ENCODE data around the gene UPF1. TPM values are rescaled to one million over a fixed set of nuclear protein-coding genes. Genes with fewer than 3 reads are reported as not detected.

Gene UPF1
- total RNA-seq, 1 experiment from 2014 or later = 78.8 TPM

- BruUV-seq (replicated peaks) = no TSS peak
- Histone ChIP-seq H3K9me2 (ENCODE audit: insufficient read depth) (no peaks in the 10 kb centered on the region), H4K20me1 (ENCODE audit: insufficient read depth) (peaks cover 100% of the 10 kb centered on the region), H3K4me2 (no peak overlapping the region), H3K27ac (no peak overlapping the region), H3K4me3 (no peak overlapping the region), H3K36me3 (ENCODE audit: low read depth) (peaks cover 8% of the 10 kb centered on the region), H3K4me1 (replicated peaks; ENCODE audit: insufficient read depth) (no peaks in the 10 kb centered on the region), H3K9me3 (ENCODE audit: insufficient read depth, low read depth) (no peaks in the 10 kb centered on the region), H2AFZ (no peak overlapping the region), H3K27me3 (ENCODE audit: insufficient read depth, low read depth) (no peaks in the 10 kb centered on the region), H3K79me2 (ENCODE audit: low read depth) (peaks cover 100% of the 10 kb centered on the region), H3F3A (ENCODE audit: insufficient read depth, low read depth) (peaks cover 40% of the 10 kb centered on the region; the same call in 1 of the 2 replicates)
- ChIA-PET CTCF (no interaction called here), POLR2A (ENCODE audit: unreplicated experiment) (interaction anchor here (0.7 kb wide), 1 partner anchor 560 kb away, joined by 4 read pairs; no protein-coding TSS in a partner anchor)
- no peak for TF ChIP-seq CTCF (conservative IDR thresholded peaks at IDR 0.05)
- no peak for TF ChIP-seq EZH2 (IDR thresholded peaks at IDR 0.05; ENCODE audit: low read depth)
- no peak for DNase-seq
- intact Hi-C loops (cut with micrococcal nuclease; ENCODE audit: unreplicated experiment) = loop anchor here (10.0 kb wide), 1 partner anchor 377 kb away; no protein-coding TSS in a partner anchor
These were observed 10.4 kb downstream of the UPF1 start for GRCh38 chr19:18842166-18842565.

- Histone ChIP-seq H3F3A (ENCODE audit: insufficient read depth, low read depth) (peaks cover 46% of the 10 kb centered on the region; the same call in 1 of the 2 replicates), H3K9me2 (ENCODE audit: insufficient read depth) (no peaks in the 10 kb centered on the region), H3K4me1 (replicated peaks; ENCODE audit: insufficient read depth) (no peaks in the 10 kb centered on the region), H3K36me3 (ENCODE audit: low read depth) (peaks cover 15% of the 10 kb centered on the region; the same call in 1 of the 2 replicates), H4K20me1 (ENCODE audit: insufficient read depth) (peaks cover 100% of the 10 kb centered on the region), H3K79me2 (ENCODE audit: low read depth) (peaks cover 100% of the 10 kb centered on the region), H3K4me2 (no peak overlapping the region), H3K27ac (no peak overlapping the region), H3K9me3 (ENCODE audit: insufficient read depth, low read depth) (no peaks in the 10 kb centered on the region), H2AFZ (no peak overlapping the region), H3K27me3 (ENCODE audit: insufficient read depth, low read depth) (no peaks in the 10 kb centered on the region), H3K4me3 (no peak overlapping the region)
- CTCF ChIA-PET = interaction anchor here (0.6 to 0.7 kb wide), 2 partner anchors 234 to 334 kb away, joined by 9 to 13 read pairs; no protein-coding TSS in a partner anchor
- intact Hi-C loops (cut with micrococcal nuclease; ENCODE audit: unreplicated experiment) = loop anchor here (10.0 kb wide), 1 partner anchor 379 kb away; no protein-coding TSS in a partner anchor
- POLR2A ChIA-PET (ENCODE audit: unreplicated experiment) = no interaction called here
- BruUV-seq (replicated peaks) = no TSS peak
- no peak for DNase-seq
- TF ChIP-seq CTCF (conservative IDR thresholded peaks at IDR 0.05) = no peak
- TF ChIP-seq EZH2 (IDR thresholded peaks at IDR 0.05; ENCODE audit: low read depth) = no peak
These were observed 12.2 kb downstream of the UPF1 start for GRCh38 chr19:18843960-18844359.

GRCh38 chr19:18844806-18845329 lies 13.1 kb downstream of the UPF1 start:
- no TSS peak for BruUV-seq (replicated peaks)
- CTCF ChIA-PET = interaction anchor here (0.7 kb wide), 1 partner anchor 235 kb away, joined by 13 read pairs; no protein-coding TSS in a partner anchor
- peaks cover 18% of the 10 kb centered on the region; the same call in 1 of the 2 replicates for H3K36me3 ChIP-seq (ENCODE audit: low read depth)
- no peak for DNase-seq
- H2AFZ ChIP-seq = no peak overlapping the region
- intact Hi-C loops (cut with micrococcal nuclease; ENCODE audit: unreplicated experiment) = loop anchor here (5.0 to 10.0 kb wide), 3 partner anchors 83 to 380 kb away; no protein-coding TSS in a partner anchor
- no peaks in the 10 kb centered on the region for H3K9me3 ChIP-seq (ENCODE audit: insufficient read depth, low read depth)
- no peaks in the 10 kb centered on the region for H3K9me2 ChIP-seq (ENCODE audit: insufficient read depth)
- no peak overlapping the region for H3K27ac ChIP-seq
- peaks cover 53% of the 10 kb centered on the region; the same call in 1 of the 2 replicates for H3F3A ChIP-seq (ENCODE audit: insufficient read depth, low read depth)
- POLR2A ChIA-PET (ENCODE audit: unreplicated experiment) = no interaction called here
- no peaks in the 10 kb centered on the region for H3K27me3 ChIP-seq (ENCODE audit: insufficient read depth, low read depth)
- H4K20me1 ChIP-seq (ENCODE audit: insufficient read depth) = peaks cover 100% of the 10 kb centered on the region
- no peak for TF ChIP-seq CTCF (conservative IDR thresholded peaks at IDR 0.05)
- TF ChIP-seq EZH2 (IDR thresholded peaks at IDR 0.05; ENCODE audit: low read depth) = no peak
- H3K79me2 ChIP-seq (ENCODE audit: low read depth) = peaks cover 100% of the 10 kb centered on the region
- no peak overlapping the region for H3K4me2 ChIP-seq
- H3K4me1 ChIP-seq (replicated peaks; ENCODE audit: insufficient read depth) = no peaks in the 10 kb centered on the region
- H3K4me3 ChIP-seq = no peak overlapping the region
